ENCODE data around the gene HCFC1. TPM values are rescaled to one million over a fixed set of nuclear protein-coding genes. Genes with fewer than 3 reads are reported as not detected.
A peak's percentile ranks its signal among the peaks of the same experiment; 100 is the strongest.

Gene HCFC1
- total RNA-seq, 4 donors from 2014 or later: 21.5 to 41.5 (median 30.8) TPM

DNA sequence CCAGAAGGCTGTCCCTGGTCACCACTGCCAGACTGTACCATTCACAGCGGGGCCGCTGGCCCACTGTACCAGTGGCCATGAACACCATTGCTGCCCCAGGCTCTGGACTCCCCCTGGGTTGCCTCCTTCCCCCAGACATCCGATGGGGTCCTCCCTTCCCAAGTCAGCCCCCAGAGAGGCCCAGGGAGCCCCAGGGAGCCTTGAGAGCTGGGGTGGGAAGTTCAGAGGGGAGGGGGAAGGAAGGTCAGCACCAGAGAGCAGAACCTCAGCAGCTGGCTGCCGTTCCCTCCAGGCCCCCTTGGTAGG, 45.1 kb downstream of the HCFC1 start:
- TF ChIP-seq, protein P1, sequence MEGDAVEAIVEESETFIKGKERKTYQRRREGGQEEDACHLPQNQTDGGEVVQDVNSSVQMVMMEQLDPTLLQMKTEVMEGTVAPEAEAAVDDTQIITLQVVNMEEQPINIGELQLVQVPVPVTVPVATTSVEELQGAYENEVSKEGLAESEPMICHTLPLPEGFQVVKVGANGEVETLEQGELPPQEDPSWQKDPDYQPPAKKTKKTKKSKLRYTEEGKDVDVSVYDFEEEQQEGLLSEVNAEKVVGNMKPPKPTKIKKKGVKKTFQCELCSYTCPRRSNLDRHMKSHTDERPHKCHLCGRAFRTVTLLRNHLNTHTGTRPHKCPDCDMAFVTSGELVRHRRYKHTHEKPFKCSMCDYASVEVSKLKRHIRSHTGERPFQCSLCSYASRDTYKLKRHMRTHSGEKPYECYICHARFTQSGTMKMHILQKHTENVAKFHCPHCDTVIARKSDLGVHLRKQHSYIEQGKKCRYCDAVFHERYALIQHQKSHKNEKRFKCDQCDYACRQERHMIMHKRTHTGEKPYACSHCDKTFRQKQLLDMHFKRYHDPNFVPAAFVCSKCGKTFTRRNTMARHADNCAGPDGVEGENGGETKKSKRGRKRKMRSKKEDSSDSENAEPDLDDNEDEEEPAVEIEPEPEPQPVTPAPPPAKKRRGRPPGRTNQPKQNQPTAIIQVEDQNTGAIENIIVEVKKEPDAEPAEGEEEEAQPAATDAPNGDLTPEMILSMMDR (IDR thresholded peaks at IDR 0.05): no peak
- DNase-seq (ENCODE audit: low spot score): no peak
- ATAC-seq (ENCODE audit: low FRiP score): no peak

DNA sequence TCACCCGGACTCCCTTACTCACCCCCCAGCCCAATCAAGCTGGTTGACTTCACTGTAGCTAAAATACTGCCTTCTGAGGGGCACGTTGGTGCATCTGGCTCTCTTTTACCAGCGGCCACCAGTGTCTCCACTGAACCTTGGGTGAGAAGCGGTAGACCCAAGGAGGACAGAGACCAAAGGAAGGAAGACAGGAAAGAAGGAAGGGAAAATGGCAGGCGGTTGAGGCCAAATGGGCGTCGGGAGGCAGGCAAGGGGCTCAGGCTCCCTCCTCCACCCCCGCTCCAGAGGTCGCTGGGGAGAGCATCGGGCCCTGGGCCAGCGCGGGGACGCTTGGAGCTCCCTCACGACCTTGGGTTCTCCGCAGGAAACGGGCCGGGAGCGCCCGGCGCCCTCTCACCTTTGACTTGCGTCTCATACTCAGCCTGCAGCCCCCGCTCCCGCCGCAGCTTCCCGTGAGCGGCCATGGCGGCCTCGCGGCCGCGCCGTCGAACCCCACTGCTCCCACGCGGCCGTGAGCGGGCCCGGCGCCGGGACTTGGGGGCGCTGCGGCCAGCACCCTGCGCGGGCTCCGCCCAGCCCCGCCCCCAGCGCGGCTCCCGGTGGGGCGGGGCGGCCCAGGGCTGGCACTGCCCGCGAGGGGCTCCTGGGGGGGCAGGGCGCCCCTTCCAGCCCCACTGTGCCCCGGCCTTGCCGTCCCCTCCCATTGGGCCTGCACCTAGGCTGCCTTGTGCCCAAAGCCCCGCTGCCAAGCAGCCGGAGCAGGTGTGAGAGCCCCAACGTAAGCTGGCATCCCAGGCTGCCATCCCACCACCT, 45.7 kb downstream of the HCFC1 start, which contains the start of gene ARHGAP4:
Gene ARHGAP4 (minus strand): TSS at position 526 of the 813 bp plus-strand sequence. CDS start 62 bp downstream, at position 464.
- DNase-seq (ENCODE audit: low spot score) (no peak), ATAC-seq (ENCODE audit: low FRiP score) (no peak)
- TF ChIP-seq, protein P1 (IDR thresholded peaks at IDR 0.05): no peak

DNA sequence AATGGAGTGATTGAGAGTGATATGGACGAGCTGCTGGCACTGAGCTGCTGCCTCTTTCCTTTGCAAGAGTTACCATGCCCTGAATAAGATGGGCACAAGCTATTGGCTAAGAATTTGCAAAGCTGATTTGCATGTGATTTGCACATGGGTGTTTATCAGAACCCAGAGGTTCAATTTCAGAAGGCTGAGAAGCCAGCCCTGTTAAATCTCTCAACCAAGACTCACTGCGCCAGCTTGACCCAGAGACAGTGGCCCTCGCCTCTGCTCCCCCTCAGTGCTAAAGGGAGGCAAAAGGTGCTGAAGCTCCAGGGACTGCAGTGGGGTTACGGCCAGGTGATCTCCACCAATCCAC, 46.3 kb downstream of the HCFC1 start:
- ATAC-seq (ENCODE audit: low FRiP score): no peak
- no peak for DNase-seq (ENCODE audit: low spot score)
- TF ChIP-seq, protein P1 (IDR thresholded peaks at IDR 0.05): no peak

DNA sequence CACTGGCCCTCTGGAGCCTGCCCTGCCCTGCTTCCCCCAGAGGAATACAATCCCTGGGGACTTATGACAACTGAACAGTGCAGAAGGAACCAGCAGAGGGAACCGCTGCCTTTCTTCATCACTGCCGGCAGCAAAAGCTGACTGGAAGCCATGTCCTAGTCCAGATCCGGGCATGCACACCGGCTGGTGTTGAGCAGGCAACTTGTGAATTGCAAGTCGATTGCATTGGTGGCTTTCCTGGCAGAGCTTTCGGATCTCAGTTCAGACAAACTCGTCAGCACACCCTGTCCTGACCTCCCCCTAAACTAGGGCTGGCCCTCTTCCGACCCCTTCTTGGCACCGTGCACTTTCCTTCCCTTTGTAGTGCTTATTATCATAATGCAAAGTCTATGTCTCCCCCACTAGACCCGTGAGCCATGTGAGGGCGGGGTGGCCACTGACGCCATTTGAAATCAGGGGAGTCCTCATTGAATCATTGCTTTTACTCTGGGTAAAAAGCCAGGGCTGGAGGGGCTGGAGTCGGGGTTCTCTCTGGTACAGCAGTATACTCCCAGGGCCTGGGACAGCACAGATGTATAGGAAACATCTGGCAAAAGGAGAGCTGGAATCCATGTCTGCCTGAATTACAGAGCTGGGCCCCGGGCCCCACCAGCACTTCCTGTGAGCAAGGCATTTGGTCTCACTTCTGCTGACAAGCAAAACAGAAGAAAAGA, 47.3 kb downstream of the HCFC1 start:
- DNase-seq (ENCODE audit: low spot score) (no peak), ATAC-seq (ENCODE audit: low FRiP score) (no peak)
- TF ChIP-seq, protein P1 (IDR thresholded peaks at IDR 0.05): no peak

DNA sequence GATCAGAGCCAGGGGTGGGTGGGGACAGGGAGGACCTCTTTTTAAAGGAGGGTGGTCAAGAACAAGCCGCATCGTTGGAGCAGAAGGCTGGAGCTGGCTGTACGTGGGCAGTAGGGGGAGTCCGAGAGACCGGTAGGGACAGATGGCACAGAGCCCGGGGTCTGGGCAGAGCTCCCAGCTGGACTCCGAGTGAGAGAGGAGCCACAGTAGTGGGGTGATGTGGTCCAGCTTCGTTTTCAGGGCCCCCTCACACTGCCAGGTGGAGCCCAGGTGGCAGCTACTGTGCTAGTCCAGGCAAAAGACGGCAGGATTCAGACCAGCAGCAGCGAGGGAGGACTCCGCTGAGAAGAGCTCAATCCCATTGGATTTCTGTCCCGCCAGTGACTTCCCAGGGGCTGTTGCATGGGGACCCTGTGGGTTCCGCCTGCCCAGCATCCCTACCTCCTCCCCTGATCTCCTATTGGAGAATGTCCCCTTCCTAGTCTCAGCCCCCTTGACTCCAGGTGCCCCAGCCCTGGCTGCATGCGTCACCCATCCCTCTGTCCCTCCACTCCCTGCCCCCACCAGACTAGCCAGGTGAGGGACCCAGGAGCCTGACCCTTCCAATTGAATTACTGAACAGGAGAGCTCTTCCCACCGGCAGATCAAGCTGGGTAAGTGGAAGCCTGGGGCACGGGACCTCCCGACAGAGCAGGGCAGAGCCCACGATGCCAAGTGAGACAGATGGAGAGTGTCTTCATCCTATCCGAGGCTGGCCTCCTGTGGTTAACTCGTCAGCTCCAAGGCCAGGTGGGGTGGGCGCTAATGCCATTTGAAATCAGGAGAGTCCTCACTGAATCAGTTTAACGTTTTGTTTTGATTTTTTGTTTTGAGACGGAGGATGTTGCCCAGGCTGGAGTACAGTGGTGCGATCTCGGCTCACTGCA, 48.4 kb downstream of the HCFC1 start:
- TF ChIP-seq, protein P1 (IDR thresholded peaks at IDR 0.05): no peak
- peak; percentile 42 for ATAC-seq (ENCODE audit: low FRiP score)
- DNase-seq (ENCODE audit: low spot score): no peak

DNA sequence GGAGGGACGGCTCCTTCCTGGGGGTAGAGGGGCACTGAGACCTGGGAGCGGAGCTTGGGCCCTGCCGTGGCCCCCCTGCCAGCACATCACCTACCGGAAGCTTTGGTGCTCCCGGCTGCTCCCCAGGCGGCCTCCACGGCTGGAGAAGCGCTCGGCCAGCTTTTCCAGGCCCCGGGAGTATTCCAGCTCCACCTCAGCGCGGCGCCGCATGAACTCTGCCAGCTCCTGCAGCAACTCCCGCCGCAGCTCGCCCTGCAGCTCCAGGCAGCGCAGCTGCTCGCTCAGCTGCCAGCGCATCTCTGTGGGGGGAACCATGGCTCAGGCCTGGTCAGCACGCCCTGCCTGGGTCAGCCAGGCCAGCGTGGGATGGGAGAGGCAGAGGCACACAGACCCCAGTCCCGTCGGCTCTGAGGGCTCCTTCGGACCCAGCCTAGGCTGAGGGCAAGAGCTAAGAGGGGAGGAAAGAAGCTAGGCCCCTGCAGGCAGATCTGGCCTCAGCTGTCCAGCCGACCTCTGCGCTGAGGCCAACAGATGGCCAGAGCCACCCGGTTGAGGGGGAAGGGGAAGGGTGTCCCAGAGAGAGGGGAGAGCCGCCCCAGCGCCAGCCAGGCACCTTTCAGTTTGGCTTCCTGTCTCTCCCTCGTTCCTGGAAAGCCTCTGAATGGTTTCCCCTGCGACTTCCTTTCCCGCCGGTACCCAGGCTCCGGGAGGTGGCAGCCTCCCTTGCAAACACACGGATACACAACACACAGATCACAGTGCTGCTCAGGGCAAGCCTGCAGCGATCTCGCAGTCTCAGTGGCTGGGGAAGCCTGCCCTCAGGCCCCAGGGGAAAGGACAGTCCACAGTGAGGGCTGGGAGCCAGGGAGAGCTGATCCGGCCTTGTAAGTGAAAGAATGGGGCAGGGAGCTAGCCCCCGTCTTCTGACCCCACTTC, 49.8 kb downstream of the HCFC1 start:
- no peak for DNase-seq (ENCODE audit: low spot score)
- TF ChIP-seq, protein P1 (IDR thresholded peaks at IDR 0.05): no peak
- peak; percentile 15 for ATAC-seq (ENCODE audit: low FRiP score)

Measured in omental fat pad (tissue), 4 donors.